GM19324 (cell line): ENCODE results near the gene LRR1.
"Not testable (repeated sequence)": the region's sequence is repeated elsewhere in the genome, so short reads cannot be mapped to it uniquely, and the experiment has no call there.

ENCODE experiments used
- ATAC-seq: cut with Tn5 transposase; IDR thresholded peaks from one replicate; pipeline ENCODE4 v1.9.1; 2021; ENCODE audit warnings: mild to moderate bottlenecking, moderate library complexity; ENCODE audit not compliant: unreplicated experiment, low FRiP score

The LRR1 gene

GRCh38 chr14:49585803-49586672, 12.7 kb upstream of the LRR1 start, which contains the start of gene RPS29:
TSS of gene RPS29 (minus strand) at chr14:49586380. CDS start at chr14:49586346, 34 bp downstream.
- ATAC-seq = peak; percentile 94

DNA sequence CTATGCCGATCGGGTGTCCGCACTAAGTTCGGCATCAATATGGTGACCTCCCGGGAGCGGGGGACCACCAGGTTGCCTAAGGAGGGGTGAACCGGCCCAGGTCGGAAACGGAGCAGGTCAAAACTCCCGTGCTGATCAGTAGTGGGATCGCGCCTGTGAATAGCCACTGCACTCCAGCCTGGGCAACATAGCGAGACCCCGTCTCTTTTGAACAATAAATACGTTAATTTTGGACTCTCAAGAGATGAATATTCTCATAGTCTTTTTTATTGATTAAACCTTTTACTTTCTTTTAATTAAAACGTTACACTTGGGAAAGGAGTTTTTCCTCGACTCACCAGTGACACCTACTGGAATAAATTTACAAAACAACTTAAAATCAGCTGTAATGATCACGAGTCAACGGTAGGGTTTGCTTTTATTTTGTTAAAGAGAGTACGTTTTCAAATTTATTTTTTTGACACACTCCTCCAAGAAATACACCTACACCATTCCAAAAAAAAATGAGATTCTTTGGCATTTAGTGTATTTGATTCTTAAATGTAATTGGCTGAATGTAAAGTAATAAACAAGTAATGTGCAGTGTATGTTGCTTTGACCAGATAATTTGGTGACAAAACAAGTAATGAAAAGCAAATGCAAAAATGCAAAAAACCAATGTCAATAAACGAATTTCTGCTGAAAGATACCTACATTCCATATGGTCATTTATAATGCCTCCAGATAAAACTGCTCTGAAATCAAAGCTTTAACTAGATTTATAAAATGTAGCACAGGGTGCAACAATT, 11.9 kb upstream of the LRR1 start:
- peak; percentile 29 for ATAC-seq

- no peak for ATAC-seq
Observed at GRCh38 chr14:49589387-49589786, 9.4 kb upstream of the LRR1 start.

DNA sequence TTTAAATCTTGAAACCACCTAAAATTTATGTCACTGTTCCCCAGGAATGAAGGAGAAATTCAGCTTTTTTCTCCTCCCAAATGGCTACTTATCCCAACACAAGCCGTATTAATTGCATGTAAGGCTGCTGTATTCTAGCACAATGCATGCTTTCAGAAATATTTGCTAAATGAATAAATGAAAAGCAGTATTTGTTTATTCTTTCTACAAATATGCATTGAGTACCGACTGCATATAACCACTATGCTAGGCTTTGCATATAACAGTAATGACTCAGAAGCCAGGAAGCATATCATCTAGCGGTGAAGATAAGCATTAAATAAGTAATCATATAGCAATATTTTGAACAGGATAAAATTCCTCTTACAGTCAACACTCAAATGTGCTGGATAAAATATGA, 5.7 kb upstream of the LRR1 start:
- ATAC-seq = no peak

DNA sequence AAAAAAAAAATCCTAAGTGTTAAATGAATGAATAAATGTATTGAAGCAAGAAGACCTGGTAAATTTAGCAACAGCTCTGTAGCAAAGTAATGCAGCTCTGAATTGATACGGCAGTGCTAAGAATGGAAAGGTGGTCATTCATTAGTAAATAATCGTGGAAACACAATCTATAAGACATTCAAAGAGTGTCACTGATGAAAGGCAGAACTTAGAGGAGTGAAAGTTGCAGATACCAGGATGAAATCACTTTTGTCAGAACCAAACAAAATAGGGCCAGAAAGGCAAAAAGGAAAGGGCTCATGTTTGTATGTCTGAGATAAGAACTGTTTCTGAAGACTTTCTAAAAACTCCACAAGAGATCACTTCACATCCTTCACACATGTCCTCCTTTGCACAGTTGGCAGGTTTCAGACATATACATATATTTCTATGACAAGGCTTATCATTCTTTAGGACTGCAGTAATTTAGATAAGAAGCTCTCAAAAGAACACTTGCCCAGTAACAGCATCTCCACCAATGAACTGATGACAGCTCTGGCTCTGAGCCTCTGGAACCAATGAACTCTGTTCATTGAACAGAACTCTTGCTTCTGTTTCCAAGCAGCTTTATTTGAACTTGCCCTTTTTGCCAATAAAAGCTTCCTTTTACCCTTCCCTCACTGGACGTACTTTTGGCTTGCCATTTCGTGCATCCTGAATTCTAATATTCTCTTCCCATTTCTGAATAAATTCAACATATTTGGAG, 4.2 kb upstream of the LRR1 start:
- ATAC-seq = no peak

- ATAC-seq = peak; percentile 1
Observed at GRCh38 chr14:49598189-49598484, 603 bp upstream of the LRR1 start.

DNA sequence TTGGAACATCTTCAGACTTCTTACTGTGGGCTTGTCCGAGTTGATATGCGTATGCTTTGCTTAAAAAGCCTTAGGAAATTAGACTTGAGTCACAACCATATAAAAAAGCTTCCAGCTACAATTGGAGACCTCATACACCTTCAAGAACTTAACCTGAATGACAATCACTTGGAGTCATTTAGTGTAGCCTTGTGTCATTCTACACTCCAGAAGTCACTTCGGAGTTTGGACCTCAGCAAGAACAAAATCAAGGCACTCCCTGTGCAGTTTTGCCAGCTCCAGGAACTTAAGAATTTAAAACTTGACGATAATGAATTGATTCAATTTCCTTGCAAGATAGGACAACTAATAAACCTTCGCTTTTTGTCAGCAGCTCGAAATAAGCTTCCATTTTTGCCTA, 8.8 kb downstream of the LRR1 start:
- no peak for ATAC-seq

DNA sequence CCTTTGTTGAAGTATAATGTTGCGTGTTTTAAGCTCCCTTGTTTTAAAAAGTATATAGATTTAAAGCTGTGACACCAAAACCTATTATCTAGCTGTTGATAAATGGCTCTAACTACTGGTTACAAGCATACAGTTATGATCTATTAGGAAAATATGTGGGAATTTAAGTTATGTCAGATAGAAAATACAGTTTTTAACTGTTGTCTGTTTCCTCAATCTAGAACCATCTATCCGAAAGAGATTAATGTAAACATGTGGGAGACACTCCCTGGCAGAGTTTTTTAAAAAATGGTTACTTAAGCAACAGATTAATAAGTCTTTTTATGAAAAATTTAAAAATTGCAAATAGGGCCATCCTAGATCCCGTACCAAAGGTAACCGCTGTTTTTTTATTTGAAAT, 13.5 kb downstream of the LRR1 start:
- ATAC-seq = no peak

DNA sequence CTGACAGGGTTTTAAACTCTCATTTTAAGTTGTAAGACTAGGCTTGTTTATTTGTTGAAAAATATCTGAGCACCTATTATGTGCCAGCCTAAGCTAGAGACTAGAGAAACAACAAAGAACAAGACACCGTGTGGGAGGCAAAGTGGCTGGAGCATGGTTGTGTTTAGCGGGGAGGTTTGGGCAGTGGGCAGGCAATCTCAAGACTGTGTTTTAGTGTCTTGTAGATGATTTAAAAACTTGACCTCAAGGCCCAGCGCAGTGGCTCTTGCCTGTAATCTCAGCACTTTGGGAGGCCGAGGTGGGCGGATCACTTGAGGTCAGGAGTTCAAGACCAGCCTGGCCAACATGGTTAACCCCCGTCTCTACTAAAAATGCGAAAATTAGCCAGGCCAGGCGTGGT, 13.9 kb downstream of the LRR1 start:
- no peak for ATAC-seq

GRCh38 chr14:49614196-49614595, 15.5 kb downstream of the LRR1 start:
- ATAC-seq = no peak

GRCh38 chr14:49615776-49616175, 17.0 kb downstream of the LRR1 start:
- ATAC-seq = no peak

DNA sequence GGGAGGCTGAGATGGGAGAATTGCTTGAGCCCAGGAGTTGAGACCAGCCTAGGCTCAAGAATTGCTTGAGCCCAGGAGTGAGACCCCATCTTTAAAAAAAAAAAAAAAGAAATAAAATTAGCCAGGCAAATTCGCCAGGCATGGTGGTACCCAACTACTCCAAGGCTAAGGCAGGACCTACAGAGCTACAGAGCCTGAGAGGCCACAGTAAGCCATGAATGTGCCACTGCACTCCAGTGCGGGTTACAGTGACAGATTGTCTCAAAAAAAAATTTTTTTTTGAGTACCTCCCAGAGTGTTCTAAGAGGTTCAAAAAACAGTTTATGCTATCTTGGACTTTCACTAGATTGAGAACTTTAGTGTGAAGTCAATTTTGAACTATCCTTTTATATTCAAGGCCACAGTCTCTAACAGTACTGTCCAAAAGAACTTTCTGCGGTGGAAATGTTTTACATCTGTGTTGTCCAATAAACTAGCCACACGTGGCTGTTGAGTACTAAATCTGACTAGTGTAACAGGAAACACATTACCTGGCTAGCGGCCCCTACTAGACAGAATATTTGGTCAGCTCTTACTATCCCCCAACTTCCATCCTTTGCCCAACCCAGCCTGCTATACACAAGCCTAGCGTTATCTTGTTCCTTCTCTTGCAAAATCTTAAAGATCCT, 19.2 kb downstream of the LRR1 start:
- no peak for ATAC-seq

- ATAC-seq = not testable (repeated sequence)
Observed at GRCh38 chr14:49619273-49619672, 20.5 kb downstream of the LRR1 start.

- no peak for ATAC-seq
Observed at GRCh38 chr14:49619730-49620129, 21.0 kb downstream of the LRR1 start.

GRCh38 chr14:49620182-49621113, 21.7 kb downstream of the LRR1 start, which contains the start of the genes MGAT2 and RPL36AL:
TSS of gene MGAT2 (plus strand) at chr14:49620799. CDS start at chr14:49621269, 470 bp downstream.
TSS of gene RPL36AL (minus strand) at chr14:49620626. CDS start at chr14:49619104, 1,522 bp downstream.
- peak; percentile 94 for ATAC-seq

DNA sequence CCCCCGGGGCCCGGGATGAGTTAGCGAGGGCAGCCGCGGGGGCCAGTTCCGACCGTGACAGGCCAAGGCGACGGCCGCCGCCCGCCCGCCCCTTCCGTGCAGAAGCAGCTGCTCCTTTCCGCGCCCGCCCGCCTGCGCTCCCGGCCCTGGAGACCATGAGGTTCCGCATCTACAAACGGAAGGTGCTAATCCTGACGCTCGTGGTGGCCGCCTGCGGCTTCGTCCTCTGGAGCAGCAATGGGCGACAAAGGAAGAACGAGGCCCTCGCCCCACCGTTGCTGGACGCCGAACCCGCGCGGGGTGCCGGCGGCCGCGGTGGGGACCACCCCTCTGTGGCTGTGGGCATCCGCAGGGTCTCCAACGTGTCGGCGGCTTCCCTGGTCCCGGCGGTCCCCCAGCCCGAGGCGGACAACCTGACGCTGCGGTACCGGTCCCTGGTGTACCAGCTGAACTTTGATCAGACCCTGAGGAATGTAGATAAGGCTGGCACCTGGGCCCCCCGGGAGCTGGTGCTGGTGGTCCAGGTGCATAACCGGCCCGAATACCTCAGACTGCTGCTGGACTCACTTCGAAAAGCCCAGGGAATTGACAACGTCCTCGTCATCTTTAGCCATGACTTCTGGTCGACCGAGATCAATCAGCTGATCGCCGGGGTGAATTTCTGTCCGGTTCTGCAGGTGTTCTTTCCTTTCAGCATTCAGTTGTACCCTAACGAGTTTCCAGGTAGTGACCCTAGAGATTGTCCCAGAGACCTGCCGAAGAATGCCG, 22.6 kb downstream of the LRR1 start:
- no peak for ATAC-seq

GRCh38 chr14:49622022-49622607, 23.4 kb downstream of the LRR1 start:
- ATAC-seq = no peak

DNA sequence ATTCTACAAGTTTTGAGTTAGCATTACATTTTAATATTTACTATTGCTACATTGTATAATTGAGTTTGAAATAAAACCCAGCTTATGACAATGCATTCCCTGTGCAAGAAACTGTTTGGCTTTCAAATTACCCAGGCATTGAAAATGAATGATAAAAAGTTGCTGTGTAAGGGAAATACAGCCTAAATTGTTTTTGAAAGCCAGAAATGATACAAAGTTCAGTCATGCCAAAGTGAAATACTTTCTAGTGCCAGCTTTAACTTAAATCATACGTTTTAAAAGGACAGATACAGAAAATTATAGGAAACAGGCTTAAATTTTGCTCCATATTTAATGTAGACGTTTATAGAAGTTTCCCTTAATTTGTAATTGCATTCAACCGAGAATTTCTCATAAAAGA, 24.6 kb downstream of the LRR1 start:
- ATAC-seq = no peak
